OCI-LY1 (cell line): ENCODE measurements around the gene CIZ1.
A peak's percentile ranks its signal among the peaks of the same experiment; 100 is the strongest.

ENCODE experiments used
- H2AFZ ChIP-seq: fragments of 200-600 bp; sonication (generic), shearing (Covaris generic); 2 replicates; pipeline ENCODE4 v1.6.0; 2014; ENCODE audit warnings: antibody characterized with exemption, mild to moderate bottlenecking, low read length
- H3F3A ChIP-seq: fragments of 200-600 bp; sonication (generic), shearing (Covaris generic); 2 replicates; pipeline ENCODE4 v1.6.0; 2014; ENCODE audit warnings: mild to moderate bottlenecking, antibody characterized with exemption, low read length, moderate library complexity; ENCODE audit not compliant: insufficient read depth
- H3K27ac ChIP-seq: fragments of 200-600 bp; sonication (generic); 2 replicates; pipeline ENCODE4 v1.5.1; 2014; ENCODE audit warnings: low read length, mixed run types, mild to moderate bottlenecking, low read depth; ENCODE audit not compliant: poor library complexity, severe bottlenecking
- H3K27me3 ChIP-seq: fragments of 200-600 bp; sonication (generic); 2 replicates; pipeline ENCODE4 v1.6.0; 2014; ENCODE audit warnings: antibody characterized with exemption, mild to moderate bottlenecking, low read length, moderate library complexity; ENCODE audit not compliant: insufficient read depth
- H3K36me3 ChIP-seq: fragments of 200-600 bp; sonication (generic); 2 replicates; pipeline ENCODE4 v1.6.1; 2014; ENCODE audit warnings: mild to moderate bottlenecking, antibody characterized with exemption, low read length, moderate library complexity, mixed read lengths; ENCODE audit not compliant: insufficient read depth
- H3K4me1 ChIP-seq: fragments of 200-600 bp; sonication (generic); 2 replicates; pipeline ENCODE4 v1.5.1; 2014; ENCODE audit warnings: mild to moderate bottlenecking, low read length, moderate library complexity; ENCODE audit not compliant: insufficient read depth, severe bottlenecking
- H3K4me2 ChIP-seq: fragments of 200-600 bp; sonication (generic), shearing (Covaris generic); 2 replicates; pipeline ENCODE4 v1.6.1; 2014; ENCODE audit warnings: low read length
- H3K4me3 ChIP-seq: fragments of 200-600 bp; sonication (generic); 2 replicates; pipeline ENCODE4 v1.5.1; 2014; ENCODE audit warnings: low read length, low read depth, mild to moderate bottlenecking, mixed read lengths; ENCODE audit not compliant: poor library complexity, severe bottlenecking
- H3K79me2 ChIP-seq: fragments of 200-600 bp; shearing (Covaris generic); 2 replicates; pipeline ENCODE4 v1.6.1; 2016; ENCODE audit warnings: mixed run types, low read length, mixed read lengths; ENCODE audit not compliant: insufficient read depth
- H3K9ac ChIP-seq: fragments of 200-600 bp; sonication (generic), shearing (Covaris generic); 2 replicates; pipeline ENCODE4 v1.6.1; 2014; ENCODE audit warnings: mild to moderate bottlenecking, low read length, mixed read lengths
- H3K9me2 ChIP-seq: fragments of 200-600 bp; sonication (generic), shearing (Covaris generic); 2 replicates; pipeline ENCODE4 v1.6.1; 2014; ENCODE audit warnings: low read depth, mild to moderate bottlenecking, low read length, mixed read lengths
- H3K9me3 ChIP-seq: fragments of 200-600 bp; shearing (Covaris generic); 2 replicates; pipeline ENCODE4 v1.6.1; 2014; ENCODE audit warnings: low read length, mixed read lengths
- H4K20me1 ChIP-seq: fragments of 200-600 bp; sonication (generic), shearing (Covaris generic); 2 replicates; pipeline ENCODE4 v1.6.0; 2016; ENCODE audit warnings: mild to moderate bottlenecking, low read length; ENCODE audit not compliant: insufficient read depth
- EZH2 ChIP-seq: fragments of 200-600 bp; sonication (generic), shearing (Covaris generic); IDR thresholded peaks from 2 replicates; pipeline ENCODE4 v1.8.0; 2017; ENCODE audit warnings: borderline replicate concordance, mixed run types, mild to moderate bottlenecking, antibody characterized with exemption, low read length, moderate library complexity, mixed read lengths
- TF ChIP-seq, protein P1 (sequence below): fragments of 200-600 bp; sonication (generic), shearing (Covaris generic); IDR thresholded peaks from 2 replicates; pipeline ENCODE4 v1.5.1; 2017; ENCODE audit warnings: mild to moderate bottlenecking, antibody characterized with exemption, low read length, moderate library complexity, mixed read lengths

Gene CIZ1

DNA sequence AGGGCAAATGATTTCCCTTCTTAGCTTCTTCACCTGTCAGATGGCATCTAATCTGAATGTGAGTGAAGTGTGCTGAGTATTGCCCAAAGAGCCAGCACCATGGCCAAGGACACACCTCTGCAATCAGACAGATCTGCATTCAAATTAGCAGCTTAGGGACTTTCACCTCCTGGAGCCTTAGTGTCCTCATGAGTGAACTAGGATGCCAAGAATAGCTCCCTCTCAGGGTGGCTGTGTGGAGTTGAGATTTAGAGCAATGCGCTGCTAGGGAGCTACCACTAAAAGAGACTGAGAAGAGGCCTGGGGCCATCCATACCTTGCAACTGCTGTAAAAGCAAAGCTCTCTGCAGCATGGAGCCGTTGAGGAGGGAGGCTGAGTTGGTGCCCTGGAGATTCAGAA lies 1.4 kb downstream of the CIZ1 start:
- Histone ChIP-seq H4K20me1 (no peaks in the 10 kb centered on the region), H3K4me2 (peak overlapping the region; percentile 95), H3K27me3 (no peaks in the 10 kb centered on the region), H3K9me2 (no peaks in the 10 kb centered on the region), H3K36me3 (peaks cover 9% of the 10 kb centered on the region; the same call in 1 of the 2 replicates), H3K79me2 (no peaks in the 10 kb centered on the region), H3F3A (0 out of 2 replicates have a peak, but pooled peaks cover 4% of the 10 kb centered on the region), H2AFZ (no peak overlapping the region), H3K9me3 (no peaks in the 10 kb centered on the region), H3K9ac (peak overlapping the region; percentile 90; the same call in 1 of the 2 replicates), H3K4me3 (peak overlapping the region; percentile 94), H3K27ac (peak overlapping the region; percentile 36), H3K4me1 (peaks cover 23% of the 10 kb centered on the region)
- no peak for TF ChIP-seq EZH2
- TF ChIP-seq, protein P1, sequence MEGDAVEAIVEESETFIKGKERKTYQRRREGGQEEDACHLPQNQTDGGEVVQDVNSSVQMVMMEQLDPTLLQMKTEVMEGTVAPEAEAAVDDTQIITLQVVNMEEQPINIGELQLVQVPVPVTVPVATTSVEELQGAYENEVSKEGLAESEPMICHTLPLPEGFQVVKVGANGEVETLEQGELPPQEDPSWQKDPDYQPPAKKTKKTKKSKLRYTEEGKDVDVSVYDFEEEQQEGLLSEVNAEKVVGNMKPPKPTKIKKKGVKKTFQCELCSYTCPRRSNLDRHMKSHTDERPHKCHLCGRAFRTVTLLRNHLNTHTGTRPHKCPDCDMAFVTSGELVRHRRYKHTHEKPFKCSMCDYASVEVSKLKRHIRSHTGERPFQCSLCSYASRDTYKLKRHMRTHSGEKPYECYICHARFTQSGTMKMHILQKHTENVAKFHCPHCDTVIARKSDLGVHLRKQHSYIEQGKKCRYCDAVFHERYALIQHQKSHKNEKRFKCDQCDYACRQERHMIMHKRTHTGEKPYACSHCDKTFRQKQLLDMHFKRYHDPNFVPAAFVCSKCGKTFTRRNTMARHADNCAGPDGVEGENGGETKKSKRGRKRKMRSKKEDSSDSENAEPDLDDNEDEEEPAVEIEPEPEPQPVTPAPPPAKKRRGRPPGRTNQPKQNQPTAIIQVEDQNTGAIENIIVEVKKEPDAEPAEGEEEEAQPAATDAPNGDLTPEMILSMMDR: no peak; the same call in 1 of the 2 replicates

DNA sequence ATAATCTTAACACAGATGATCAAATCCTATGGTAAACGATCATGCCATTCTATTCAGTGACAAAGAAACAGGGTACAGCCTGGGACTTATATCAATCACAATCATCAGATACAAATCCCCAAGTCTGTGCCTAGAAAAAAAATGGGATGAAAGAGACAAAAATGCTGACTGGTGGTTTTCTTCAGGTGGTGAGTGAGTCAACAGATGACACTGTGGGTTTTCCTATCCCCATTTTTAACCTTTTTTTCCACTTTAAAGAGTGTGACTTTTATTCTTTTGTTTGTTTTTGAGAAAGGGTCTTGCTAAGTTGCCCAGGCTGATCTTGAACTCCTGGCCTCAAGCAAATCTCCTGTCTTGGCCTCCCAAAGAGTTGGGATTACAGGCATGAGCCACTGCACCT lies 3.2 kb downstream of the CIZ1 start:
- no peak overlapping the region for H2AFZ ChIP-seq
- no peaks in the 10 kb centered on the region for H4K20me1 ChIP-seq
- no peak overlapping the region for H3K27ac ChIP-seq
- H3K9me3 ChIP-seq: no peaks in the 10 kb centered on the region
- H3K27me3 ChIP-seq: no peaks in the 10 kb centered on the region
- H3F3A ChIP-seq: 0 out of 2 replicates have a peak, but pooled peaks cover 4% of the 10 kb centered on the region
- no peak for TF ChIP-seq EZH2
- TF ChIP-seq, protein P1: no peak
- no peak overlapping the region for H3K4me2 ChIP-seq
- H3K36me3 ChIP-seq: peaks cover 13% of the 10 kb centered on the region
- H3K9ac ChIP-seq: no peak overlapping the region
- peaks cover 23% of the 10 kb centered on the region for H3K4me1 ChIP-seq
- H3K9me2 ChIP-seq: no peaks in the 10 kb centered on the region
- H3K4me3 ChIP-seq: no peak overlapping the region
- no peaks in the 10 kb centered on the region for H3K79me2 ChIP-seq

GRCh38 chr9:128187361-128187760 lies 4.0 kb downstream of the CIZ1 start:
- Histone ChIP-seq H3K9me3 (no peaks in the 10 kb centered on the region), H3K36me3 (peaks cover 20% of the 10 kb centered on the region), H3K4me3 (no peak overlapping the region), H2AFZ (no peak overlapping the region), H3K9ac (no peak overlapping the region), H3K27ac (no peak overlapping the region), H3K4me1 (peaks cover 19% of the 10 kb centered on the region), H3K79me2 (no peaks in the 10 kb centered on the region), H4K20me1 (no peaks in the 10 kb centered on the region), H3K9me2 (no peaks in the 10 kb centered on the region), H3F3A (no peaks in the 10 kb centered on the region), H3K4me2 (no peak overlapping the region), H3K27me3 (no peaks in the 10 kb centered on the region)
- TF ChIP-seq EZH2: no peak
- TF ChIP-seq, protein P1: no peak
